B cell (primary cell): ENCODE measurements around the gene TOR1AIP1. TPM values are rescaled to one million over a fixed set of nuclear protein-coding genes. Genes with fewer than 3 reads are reported as not detected.

Source experiments
- ATAC-seq: fragments of 200-7000 bp; cut with Tn5 transposase; one replicate; pipeline ENCODE4 v1.10.0; 2021; ENCODE audit warnings: low read depth, mild to moderate bottlenecking, moderate number of reproducible peaks, moderate library complexity
- CTCF ChIA-PET: fragments of 350-600 bp; sonication (Branson Sonifier 250); formaldehyde crosslinking; loops from one replicate; lab custom pipeline; 2021; ENCODE audit warnings: antibody characterized with exemption, inconsistent platforms; lab: Charles Lee
- POLR2A ChIA-PET: fragments of 350-600 bp; sonication (Branson Sonifier 250); formaldehyde crosslinking; loops from one replicate; lab custom pipeline; 2021; ENCODE audit warnings: antibody characterized with exemption; lab: Charles Lee
- DNase-seq: peaks from one replicate; pipeline ENCODE4 v3.0.0; 2013
- H2AFZ ChIP-seq: 2 replicates; pipeline ENCODE4 v1.6.1; 2012; ENCODE audit warnings: mild to moderate bottlenecking, low read depth, low read length; ENCODE audit not compliant: insufficient read depth, poor library complexity, severe bottlenecking
- H3K27ac ChIP-seq, 2 donors: 1 replicate in 1 of 2; 2 replicates in 1 of 2; pipeline ENCODE4 v1.5.1; 2012 to 2013; ENCODE audit warnings: low read length in 2 of 2, mild to moderate bottlenecking in 2 of 2, moderate library complexity in 1 of 2
- H3K27me3 ChIP-seq, 4 experiments: fragments of 200-600 bp in 1 of 4; sonication (generic) in 1 of 4; replicated peaks in 1 of 4; 1 replicate in 2 of 4; 2 replicates in 2 of 4; pipeline versions ENCODE4 v1.6.1 to v1.7.0; 2013 to 2016; ENCODE audit warnings: low read length in 3 of 4, mild to moderate bottlenecking in 2 of 4, mixed read lengths in 1 of 4, moderate library complexity in 1 of 4; ENCODE audit not compliant: insufficient read depth in 4 of 4, control insufficient read depth in 3 of 4; ENCODE audit errors: control extremely low read depth in 1 of 4
- H3K36me3 ChIP-seq, 2 experiments: replicated peaks in 1 of 2; 1 replicate in 1 of 2; 2 replicates in 1 of 2; pipeline versions ENCODE4 v1.6.1 to v1.7.1; 2013; ENCODE audit warnings: low read length in 1 of 2; ENCODE audit not compliant: insufficient read depth in 2 of 2, control insufficient read depth in 1 of 2; ENCODE audit errors: control extremely low read depth in 1 of 2, extremely low read depth in 1 of 2
- H3K4me1 ChIP-seq, 2 donors: fragments of 200-600 bp in 1 of 2; sonication (generic) in 1 of 2; 1 replicate in 1 of 2; 2 replicates in 1 of 2; pipeline versions ENCODE4 v1.5.1 to v1.6.1; 2013 to 2017; ENCODE audit warnings: low read length in 2 of 2; ENCODE audit not compliant: control insufficient read depth in 2 of 2, insufficient read depth in 2 of 2
- H3K4me2 ChIP-seq: replicated peaks from 2 replicates; pipeline ENCODE3; 2012; ENCODE audit warnings: mild to moderate bottlenecking, low read depth, low read length; ENCODE audit not compliant: poor library complexity, severe bottlenecking
- H3K4me3 ChIP-seq, 5 experiments: fragments of 200-600 bp in 1 of 5; sonication (generic) in 1 of 5; 1 replicate in 3 of 5; 2 replicates in 2 of 5; pipeline versions ENCODE4 v1.5.1 to v1.7.0; 2011 to 2016; ENCODE audit warnings: low read length in 4 of 5, mild to moderate bottlenecking in 4 of 5, low read depth in 2 of 5, control low read depth in 1 of 5, moderate library complexity in 1 of 5; ENCODE audit not compliant: insufficient read depth in 1 of 5; ENCODE audit errors: control extremely low read depth in 1 of 5, extremely low read depth in 1 of 5
- H3K79me2 ChIP-seq: fragments of 200-600 bp; sonication (generic); one replicate; pipeline ENCODE4 v1.6.0; 2016; ENCODE audit warnings: low read length; ENCODE audit not compliant: control insufficient read depth, insufficient read depth
- H3K9ac ChIP-seq: fragments of 200-600 bp; sonication (generic); 2 replicates; pipeline ENCODE4 v1.6.1; 2017; ENCODE audit warnings: mild to moderate bottlenecking, low read length, moderate library complexity
- H3K9me3 ChIP-seq, 3 donors: one replicate each; pipeline versions ENCODE4 v1.6.1 to v1.7.1; 2013; ENCODE audit warnings: low read length in 2 of 3; ENCODE audit not compliant: control insufficient read depth in 2 of 3, insufficient read depth in 1 of 3; ENCODE audit errors: control extremely low read depth in 1 of 3
- H4K20me1 ChIP-seq: 2 replicates; pipeline ENCODE4 v1.6.0; 2012; ENCODE audit warnings: mild to moderate bottlenecking, low read length; ENCODE audit not compliant: insufficient read depth, control insufficient read depth, poor library complexity, severe bottlenecking
- H3K27ac Mint-ChIP-seq: one replicate; pipeline ENCODE4 v1.8.0; 2021; ENCODE audit warnings: mixed read lengths
- H3K27me3 Mint-ChIP-seq: one replicate; pipeline ENCODE4 v1.8.0; 2021; ENCODE audit warnings: mixed read lengths
- H3K4me1 Mint-ChIP-seq: one replicate; pipeline ENCODE4 v1.8.0; 2021; ENCODE audit warnings: mixed read lengths
- H3K4me3 Mint-ChIP-seq: one replicate; pipeline ENCODE4 v1.8.0; 2021; ENCODE audit warnings: mixed read lengths
- H3K9me3 Mint-ChIP-seq: one replicate; pipeline ENCODE4 v1.8.0; 2022; ENCODE audit warnings: mixed read lengths; ENCODE audit not compliant: insufficient read depth
- EZH2 ChIP-seq: IDR thresholded peaks from 2 replicates; pipeline ENCODE4 v1.6.1; 2012; ENCODE audit warnings: borderline replicate concordance, low read depth, mild to moderate bottlenecking, moderate library complexity, low read length; ENCODE audit not compliant: insufficient read depth, poor library complexity, severe bottlenecking
- WGBS: methylation state at CpG from one replicate; pipeline ENCODE4 v1.1.5; 2013; ENCODE audit warnings: missing lambda C conversion rate; ENCODE audit not compliant: insufficient coverage; 5-methylcytosine and 5-hydroxymethylcytosine counted together
- intact Hi-C: fragments of 100-400 bp; cut with micrococcal nuclease; formaldehyde crosslinking; loops from one replicate; pipeline ENCODE4 v1.10.0; 2022
- polyA plus RNA-seq: library from polyadenylated mRNA; depleted of rRNA; stranded (reverse); fragments of >200 nt; gene quantifications from 2 replicates; pipeline ENCODE4 v1.2.3, GENCODE V29; 2012
- total RNA-seq, 2 donors: library from RNA; stranded (reverse); fragments of 120-200 nt in 1 of 2; gene quantifications; 1 replicate in 1 of 2; 2 replicates in 1 of 2; pipeline versions ENCODE4 v1.2.3 to v1.2.4, GENCODE V29; 2013 to 2022
- TF ChIP-seq, protein P1 (sequence below): fragments of 200-600 bp; IDR thresholded peaks from one replicate; pipeline ENCODE4 v1.8.0; 2022; ENCODE audit warnings: antibody characterized with exemption, mild to moderate bottlenecking

TOR1AIP1 gene
- total and polyA plus RNA-seq, 2 donors (not counting 1 experiment from before 2014, with no cell fraction given), result 43.3 to 98.1 TPM

- POLR2A ChIA-PET, result no interaction called here
- H3K27me3 ChIP-seq, result no peaks in the 10 kb centered on the region
- ATAC-seq (no peak), DNase-seq (no peak)
- peaks cover 4% of the 10 kb centered on the region for H3K79me2 ChIP-seq
- no peaks in the 10 kb centered on the region for H4K20me1 ChIP-seq
- H3K36me3 ChIP-seq, result peaks cover 9 to 26% of the 10 kb centered on the region in 2 experiments
- WGBS, result 89% methylated on average over 2 of the region's 3 CpGs
- H3K27ac ChIP-seq, result no peak overlapping the region
- no peaks in the 10 kb centered on the region for H3K9me3 ChIP-seq
- Mint-ChIP-seq H3K9me3 (no peaks in the 10 kb centered on the region), H3K27ac (no peak overlapping the region), H3K4me1 (no peaks in the 10 kb centered on the region), H3K4me3 (no peak overlapping the region), H3K27me3 (no peaks in the 10 kb centered on the region)
- no peaks in the 10 kb centered on the region for H3K4me1 ChIP-seq
- H2AFZ ChIP-seq, result no peak overlapping the region
- H3K4me2 ChIP-seq, result no peak overlapping the region
- no peak overlapping the region for H3K4me3 ChIP-seq
- intact Hi-C loops, result no loop called here
- CTCF ChIA-PET, result interaction anchor here (1.7 kb wide), 1 partner anchor 319 kb away, joined by 5 read pairs; no protein-coding TSS in a partner anchor
- H3K9ac ChIP-seq, result no peak overlapping the region
- TF ChIP-seq, protein P1, sequence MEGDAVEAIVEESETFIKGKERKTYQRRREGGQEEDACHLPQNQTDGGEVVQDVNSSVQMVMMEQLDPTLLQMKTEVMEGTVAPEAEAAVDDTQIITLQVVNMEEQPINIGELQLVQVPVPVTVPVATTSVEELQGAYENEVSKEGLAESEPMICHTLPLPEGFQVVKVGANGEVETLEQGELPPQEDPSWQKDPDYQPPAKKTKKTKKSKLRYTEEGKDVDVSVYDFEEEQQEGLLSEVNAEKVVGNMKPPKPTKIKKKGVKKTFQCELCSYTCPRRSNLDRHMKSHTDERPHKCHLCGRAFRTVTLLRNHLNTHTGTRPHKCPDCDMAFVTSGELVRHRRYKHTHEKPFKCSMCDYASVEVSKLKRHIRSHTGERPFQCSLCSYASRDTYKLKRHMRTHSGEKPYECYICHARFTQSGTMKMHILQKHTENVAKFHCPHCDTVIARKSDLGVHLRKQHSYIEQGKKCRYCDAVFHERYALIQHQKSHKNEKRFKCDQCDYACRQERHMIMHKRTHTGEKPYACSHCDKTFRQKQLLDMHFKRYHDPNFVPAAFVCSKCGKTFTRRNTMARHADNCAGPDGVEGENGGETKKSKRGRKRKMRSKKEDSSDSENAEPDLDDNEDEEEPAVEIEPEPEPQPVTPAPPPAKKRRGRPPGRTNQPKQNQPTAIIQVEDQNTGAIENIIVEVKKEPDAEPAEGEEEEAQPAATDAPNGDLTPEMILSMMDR, result no peak
- no peak for TF ChIP-seq EZH2
These were observed 21.4 kb upstream of the TOR1AIP1 start for GRCh38 chr1:179860652-179861051.

- no peaks in the 10 kb centered on the region for H3K9me3 Mint-ChIP-seq
- 100% methylated on average over 5 of the region's 6 CpGs for WGBS
- ATAC-seq, result no peak
- no peaks in the 10 kb centered on the region for H3K27me3 Mint-ChIP-seq
- Histone ChIP-seq H3K79me2 (peaks cover 19% of the 10 kb centered on the region), H3K36me3 (peaks cover 2 to 35% of the 10 kb centered on the region in 2 experiments), H3K4me3 (no peak overlapping the region), H2AFZ (no peak overlapping the region), H3K4me2 (no peak overlapping the region), H4K20me1 (peaks cover 11% of the 10 kb centered on the region), H3K9ac (no peak overlapping the region), H3K9me3 (no peaks in the 10 kb centered on the region), H3K27me3 (no peaks in the 10 kb centered on the region), H3K4me1 (no peaks in the 10 kb centered on the region), H3K27ac (no peak overlapping the region)
- TF ChIP-seq EZH2, result no peak
- TF ChIP-seq, protein P1, result no peak
- POLR2A ChIA-PET, result no interaction called here
- no peak for DNase-seq
- H3K27ac Mint-ChIP-seq, result no peak overlapping the region
- no peak overlapping the region for H3K4me3 Mint-ChIP-seq
- H3K4me1 Mint-ChIP-seq, result peaks cover 6% of the 10 kb centered on the region
- CTCF ChIA-PET, result interaction anchor here (2.1 to 7.3 kb wide), 2 partner anchors 304 to 313 kb away, joined by 7 to 106 read pairs; no protein-coding TSS in a partner anchor
- intact Hi-C loops, result loop anchor here (5.0 kb wide), 1 partner anchor 37 kb away; no protein-coding TSS in a partner anchor
These were observed 16.7 kb upstream of the TOR1AIP1 start for GRCh38 chr1:179865377-179865776.
